A673 (cell line): ENCODE measurements around the gene PLA2G15. TPM values are rescaled to one million over a fixed set of nuclear protein-coding genes. Genes with fewer than 3 reads are reported as not detected.

Experiments used
- BruUV-seq: library from RNA; stranded (reverse); fragments of 400-500 nt; replicated peaks from 2 replicates; lab custom pipeline; 2021; lab: Mats Ljungman, UMichigan
- CTCF ChIA-PET: fragments of 300-600 bp; sonication (Branson Sonifier 250); formaldehyde crosslinking; loops from one replicate; lab custom pipeline; 2022; ENCODE audit warnings: antibody characterized with exemption; lab: Charles Lee
- POLR2A ChIA-PET: fragments of 300-600 bp; sonication (Branson Sonifier 250); formaldehyde crosslinking; loops from one replicate; lab custom pipeline; 2022; ENCODE audit warnings: antibody characterized with exemption; ENCODE audit not compliant: low non-redundant PET; lab: Charles Lee
- DNase-seq: peaks from one replicate; pipeline ENCODE4 v3.0.0-alpha.2; 2015; ENCODE audit warnings: low spot score
- H3K27ac ChIP-seq: fragments of 200-600 bp; sonication (generic); 2 replicates; pipeline ENCODE4 v1.5.1; 2016; ENCODE audit warnings: mixed run types, low read depth, mild to moderate bottlenecking, mixed read lengths, antibody characterized with exemption, low read length; ENCODE audit not compliant: poor library complexity, severe bottlenecking
- H3K27me3 ChIP-seq: fragments of 200-600 bp; sonication (generic); replicated peaks from 2 replicates; pipeline ENCODE4 v1.6.1; 2017; ENCODE audit warnings: mixed run types, low read depth, mild to moderate bottlenecking, mixed read lengths, antibody characterized with exemption, low read length; ENCODE audit not compliant: insufficient read depth, poor library complexity
- H3K36me3 ChIP-seq: fragments of 200-600 bp; sonication (generic); 2 replicates; pipeline ENCODE4 v1.6.1; 2016; ENCODE audit warnings: mixed run types, mild to moderate bottlenecking, mixed read lengths, antibody characterized with exemption, low read length; ENCODE audit not compliant: insufficient read depth, poor library complexity, severe bottlenecking
- H3K4me1 ChIP-seq: fragments of 200-600 bp; sonication (generic); 2 replicates; pipeline ENCODE4 v1.6.1; 2017; ENCODE audit warnings: mixed run types, mild to moderate bottlenecking, mixed read lengths, antibody characterized with exemption, low read length; ENCODE audit not compliant: insufficient read depth, poor library complexity, severe bottlenecking
- H3K4me3 ChIP-seq: fragments of 200-600 bp; sonication (generic); 2 replicates; pipeline ENCODE4 v1.5.1; 2016; ENCODE audit warnings: low read depth, mixed run types, mild to moderate bottlenecking, mixed read lengths, low read length; ENCODE audit not compliant: poor library complexity, severe bottlenecking
- H3K9me3 ChIP-seq: fragments of 200-600 bp; sonication (generic); 2 replicates; pipeline ENCODE4 v1.6.1; 2016; ENCODE audit warnings: mixed run types, low read depth, mild to moderate bottlenecking, mixed read lengths, antibody characterized with exemption, low read length; ENCODE audit not compliant: poor library complexity, severe bottlenecking
- EZH2 ChIP-seq: fragments of 200-600 bp; sonication (generic); IDR thresholded peaks from 2 replicates; pipeline ENCODE4 v1.6.1; 2017; ENCODE audit warnings: borderline replicate concordance, low read depth, mild to moderate bottlenecking, mixed read lengths, antibody characterized with exemption, low read length; ENCODE audit not compliant: poor library complexity, severe bottlenecking
- intact Hi-C: fragments of 100-400 bp; cut with micrococcal nuclease; formaldehyde crosslinking; loops from one replicate; pipeline ENCODE4 v1.10.0; 2022; ENCODE audit not compliant: unreplicated experiment
- total RNA-seq: library from RNA; stranded (reverse); gene quantifications from 2 replicates; pipeline ENCODE4 v1.2.3, GENCODE V29; 2021
- TF ChIP-seq, protein P1 (sequence below): fragments of 300-800, 200-600 bp; sonication (generic); conservative IDR thresholded peaks from 2 replicates; pipeline ENCODE4 v1.5.1; 2017; ENCODE audit warnings: low read depth, mild to moderate bottlenecking, antibody characterized with exemption, low read length, moderate library complexity, mixed read lengths

PLA2G15 gene
- total RNA-seq, 1 experiment from 2014 or later, result 8.1 TPM

DNA sequence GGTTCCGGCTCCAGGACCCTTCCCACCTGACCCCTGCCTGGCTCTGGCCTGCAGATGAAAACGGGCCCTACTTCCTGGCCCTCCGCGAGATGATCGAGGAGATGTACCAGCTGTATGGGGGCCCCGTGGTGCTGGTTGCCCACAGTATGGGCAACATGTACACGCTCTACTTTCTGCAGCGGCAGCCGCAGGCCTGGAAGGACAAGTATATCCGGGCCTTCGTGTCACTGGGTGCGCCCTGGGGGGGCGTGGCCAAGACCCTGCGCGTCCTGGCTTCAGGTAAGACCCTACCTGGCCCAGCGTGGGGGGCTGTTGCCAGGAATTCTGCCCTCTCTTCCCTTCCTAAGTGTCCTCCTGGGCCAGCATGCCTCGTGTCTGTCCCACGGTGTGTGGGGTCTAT is 10.5 kb downstream of the PLA2G15 start:
- DNase-seq, result no peak
- Histone ChIP-seq H3K4me3 (no peak overlapping the region), H3K9me3 (no peaks in the 10 kb centered on the region), H3K36me3 (no peaks in the 10 kb centered on the region), H3K27ac (no peak overlapping the region), H3K4me1 (no peaks in the 10 kb centered on the region), H3K27me3 (no peaks in the 10 kb centered on the region)
- no TSS peak for BruUV-seq
- ChIA-PET CTCF (no interaction called here), POLR2A (no interaction called here)
- intact Hi-C loops, result no loop called here
- TF ChIP-seq, protein P1, sequence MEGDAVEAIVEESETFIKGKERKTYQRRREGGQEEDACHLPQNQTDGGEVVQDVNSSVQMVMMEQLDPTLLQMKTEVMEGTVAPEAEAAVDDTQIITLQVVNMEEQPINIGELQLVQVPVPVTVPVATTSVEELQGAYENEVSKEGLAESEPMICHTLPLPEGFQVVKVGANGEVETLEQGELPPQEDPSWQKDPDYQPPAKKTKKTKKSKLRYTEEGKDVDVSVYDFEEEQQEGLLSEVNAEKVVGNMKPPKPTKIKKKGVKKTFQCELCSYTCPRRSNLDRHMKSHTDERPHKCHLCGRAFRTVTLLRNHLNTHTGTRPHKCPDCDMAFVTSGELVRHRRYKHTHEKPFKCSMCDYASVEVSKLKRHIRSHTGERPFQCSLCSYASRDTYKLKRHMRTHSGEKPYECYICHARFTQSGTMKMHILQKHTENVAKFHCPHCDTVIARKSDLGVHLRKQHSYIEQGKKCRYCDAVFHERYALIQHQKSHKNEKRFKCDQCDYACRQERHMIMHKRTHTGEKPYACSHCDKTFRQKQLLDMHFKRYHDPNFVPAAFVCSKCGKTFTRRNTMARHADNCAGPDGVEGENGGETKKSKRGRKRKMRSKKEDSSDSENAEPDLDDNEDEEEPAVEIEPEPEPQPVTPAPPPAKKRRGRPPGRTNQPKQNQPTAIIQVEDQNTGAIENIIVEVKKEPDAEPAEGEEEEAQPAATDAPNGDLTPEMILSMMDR, result no peak
- no peak for TF ChIP-seq EZH2

DNA sequence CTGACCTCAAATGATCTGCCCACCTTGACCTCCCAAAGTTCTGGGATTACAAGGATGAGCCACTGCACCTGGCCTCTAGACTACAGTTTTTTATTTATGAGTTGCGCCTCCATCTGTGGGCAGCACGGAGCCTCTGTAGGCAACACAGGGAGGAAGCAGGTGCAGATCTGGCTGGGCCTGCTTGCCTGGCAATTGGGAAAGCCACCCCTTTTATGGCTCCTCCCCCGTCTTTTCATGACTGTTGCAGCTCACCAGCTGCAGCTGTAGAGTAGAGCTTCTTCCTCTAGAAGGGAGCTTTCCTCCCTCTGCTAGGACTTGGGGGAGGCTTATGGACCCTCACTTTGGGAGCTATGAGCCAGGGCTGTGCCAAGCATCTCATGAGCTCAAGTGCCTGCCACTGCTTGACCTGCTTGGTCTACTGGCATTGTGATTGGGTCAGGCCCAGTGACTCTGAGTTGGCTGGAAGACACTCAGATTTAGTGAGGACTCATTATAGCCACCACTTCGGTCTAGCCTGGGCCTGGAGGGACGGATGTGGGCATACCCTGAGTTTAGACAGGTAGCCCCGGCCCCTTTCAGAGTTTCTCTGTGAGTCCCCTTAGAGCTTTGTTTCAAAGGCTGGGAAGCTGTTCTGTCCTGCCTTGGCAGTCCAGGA is 12.2 kb downstream of the PLA2G15 start:
- Histone ChIP-seq H3K4me3 (no peak overlapping the region), H3K36me3 (no peaks in the 10 kb centered on the region), H3K9me3 (no peaks in the 10 kb centered on the region), H3K27me3 (no peaks in the 10 kb centered on the region), H3K4me1 (no peaks in the 10 kb centered on the region), H3K27ac (no peak overlapping the region)
- intact Hi-C loops, result no loop called here
- ChIA-PET CTCF (interaction anchor here (0.6 kb wide), 1 partner anchor 284 kb away, joined by 6 read pairs; no protein-coding TSS in a partner anchor), POLR2A (no interaction called here)
- TF ChIP-seq, protein P1, result no peak
- TF ChIP-seq EZH2, result no peak
- no peak for DNase-seq
- no TSS peak for BruUV-seq

GRCh38 chr16:68257906-68258800 is 13.0 kb downstream of the PLA2G15 start:
- H3K4me1 ChIP-seq, result no peaks in the 10 kb centered on the region
- no TSS peak for BruUV-seq
- no peak overlapping the region for H3K4me3 ChIP-seq
- no peak for DNase-seq
- peak overlapping the region; percentile 42 for H3K27ac ChIP-seq
- H3K36me3 ChIP-seq, result no peaks in the 10 kb centered on the region
- intact Hi-C loops, result no loop called here
- ChIA-PET POLR2A (no interaction called here), CTCF (interaction anchor here (0.6 kb wide), 1 partner anchor 285 kb away, joined by 6 read pairs; no protein-coding TSS in a partner anchor)
- H3K27me3 ChIP-seq, result no peaks in the 10 kb centered on the region
- no peaks in the 10 kb centered on the region for H3K9me3 ChIP-seq
- no peak for TF ChIP-seq EZH2
- TF ChIP-seq, protein P1, result no peak
